ENCODE measurements around the gene MAJIN.

MAJIN gene

GRCh38 chr11:64994318-64994717 is 22.4 kb upstream of the MAJIN start:
- ATAC-seq: no peak
- TF ChIP-seq ZFP3 (CRISPR knock-in tag; IDR thresholded peaks at IDR 0.05) (no peak), SNAI2 (CRISPR knock-in tag; IDR thresholded peaks at IDR 0.05) (no peak)
- TF ChIP-seq, protein P1, sequence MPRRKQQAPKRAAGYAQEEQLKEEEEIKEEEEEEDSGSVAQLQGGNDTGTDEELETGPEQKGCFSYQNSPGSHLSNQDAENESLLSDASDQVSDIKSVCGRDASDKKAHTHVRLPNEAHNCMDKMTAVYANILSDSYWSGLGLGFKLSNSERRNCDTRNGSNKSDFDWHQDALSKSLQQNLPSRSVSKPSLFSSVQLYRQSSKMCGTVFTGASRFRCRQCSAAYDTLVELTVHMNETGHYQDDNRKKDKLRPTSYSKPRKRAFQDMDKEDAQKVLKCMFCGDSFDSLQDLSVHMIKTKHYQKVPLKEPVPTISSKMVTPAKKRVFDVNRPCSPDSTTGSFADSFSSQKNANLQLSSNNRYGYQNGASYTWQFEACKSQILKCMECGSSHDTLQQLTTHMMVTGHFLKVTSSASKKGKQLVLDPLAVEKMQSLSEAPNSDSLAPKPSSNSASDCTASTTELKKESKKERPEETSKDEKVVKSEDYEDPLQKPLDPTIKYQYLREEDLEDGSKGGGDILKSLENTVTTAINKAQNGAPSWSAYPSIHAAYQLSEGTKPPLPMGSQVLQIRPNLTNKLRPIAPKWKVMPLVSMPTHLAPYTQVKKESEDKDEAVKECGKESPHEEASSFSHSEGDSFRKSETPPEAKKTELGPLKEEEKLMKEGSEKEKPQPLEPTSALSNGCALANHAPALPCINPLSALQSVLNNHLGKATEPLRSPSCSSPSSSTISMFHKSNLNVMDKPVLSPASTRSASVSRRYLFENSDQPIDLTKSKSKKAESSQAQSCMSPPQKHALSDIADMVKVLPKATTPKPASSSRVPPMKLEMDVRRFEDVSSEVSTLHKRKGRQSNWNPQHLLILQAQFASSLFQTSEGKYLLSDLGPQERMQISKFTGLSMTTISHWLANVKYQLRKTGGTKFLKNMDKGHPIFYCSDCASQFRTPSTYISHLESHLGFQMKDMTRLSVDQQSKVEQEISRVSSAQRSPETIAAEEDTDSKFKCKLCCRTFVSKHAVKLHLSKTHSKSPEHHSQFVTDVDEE (CRISPR knock-in tag; IDR thresholded peaks at IDR 0.05): no peak
- TF ChIP-seq, protein P2, sequence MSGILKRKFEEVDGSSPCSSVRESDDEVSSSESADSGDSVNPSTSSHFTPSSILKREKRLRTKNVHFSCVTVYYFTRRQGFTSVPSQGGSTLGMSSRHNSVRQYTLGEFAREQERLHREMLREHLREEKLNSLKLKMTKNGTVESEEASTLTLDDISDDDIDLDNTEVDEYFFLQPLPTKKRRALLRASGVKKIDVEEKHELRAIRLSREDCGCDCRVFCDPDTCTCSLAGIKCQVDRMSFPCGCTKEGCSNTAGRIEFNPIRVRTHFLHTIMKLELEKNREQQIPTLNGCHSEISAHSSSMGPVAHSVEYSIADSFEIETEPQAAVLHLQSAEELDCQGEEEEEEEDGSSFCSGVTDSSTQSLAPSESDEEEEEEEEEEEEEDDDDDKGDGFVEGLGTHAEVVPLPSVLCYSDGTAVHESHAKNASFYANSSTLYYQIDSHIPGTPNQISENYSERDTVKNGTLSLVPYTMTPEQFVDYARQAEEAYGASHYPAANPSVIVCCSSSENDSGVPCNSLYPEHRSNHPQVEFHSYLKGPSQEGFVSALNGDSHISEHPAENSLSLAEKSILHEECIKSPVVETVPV (CRISPR knock-in tag; IDR thresholded peaks at IDR 0.05): no peak

DNA sequence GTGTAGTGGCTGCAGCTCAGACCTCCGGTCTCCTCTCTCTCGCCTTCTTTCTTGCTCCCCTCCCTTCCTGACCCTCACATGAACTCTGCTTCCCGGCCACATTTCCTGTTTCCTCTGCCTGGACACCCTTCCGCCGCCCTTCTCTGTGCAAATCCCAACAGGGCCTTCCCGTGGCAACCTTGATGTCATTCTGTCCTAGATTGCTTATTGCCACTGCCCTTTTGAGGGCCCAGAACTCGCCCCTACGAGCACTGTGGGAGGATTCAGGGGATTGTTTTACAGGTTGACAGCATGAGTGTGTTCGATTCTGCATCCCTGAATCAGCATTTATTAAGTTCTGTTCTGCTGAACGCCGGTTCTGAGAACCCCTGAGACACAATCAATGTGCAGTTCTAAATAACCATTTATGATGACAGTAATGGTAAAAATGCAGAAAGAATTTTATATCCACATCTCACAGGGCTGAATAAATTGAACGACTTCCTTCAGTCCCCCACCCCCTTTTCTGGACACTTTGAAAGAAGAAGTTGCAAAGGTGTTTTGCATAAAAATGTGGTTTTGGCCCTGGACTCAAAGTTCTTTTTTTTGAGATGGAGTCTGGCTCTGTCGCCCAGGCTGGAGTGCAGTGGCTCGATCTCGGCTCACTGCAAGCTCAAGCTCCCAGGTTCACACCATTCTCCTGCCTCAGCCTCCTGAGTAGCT is 18.5 kb upstream of the MAJIN start:
- TF ChIP-seq PPARA (CRISPR knock-in tag; IDR thresholded peaks at IDR 0.05; ENCODE audit: borderline replicate concordance) (no peak), ZNF8 (CRISPR knock-in tag; IDR thresholded peaks at IDR 0.05) (no peak), TCF4 (CRISPR knock-in tag; IDR thresholded peaks at IDR 0.05; ENCODE audit: borderline replicate concordance) (no peak), TOX (CRISPR knock-in tag; IDR thresholded peaks at IDR 0.05; ENCODE audit: borderline replicate concordance) (no peak)
- TF ChIP-seq, protein P2 (CRISPR knock-in tag; IDR thresholded peaks at IDR 0.05): no peak
- TF ChIP-seq, protein P1 (CRISPR knock-in tag; IDR thresholded peaks at IDR 0.05): no peak
- ATAC-seq: no peak

- no peak for ATAC-seq
- TF ChIP-seq SNAI2 (CRISPR knock-in tag; IDR thresholded peaks at IDR 0.05) (no peak), ZFP3 (CRISPR knock-in tag; IDR thresholded peaks at IDR 0.05) (no peak), GLIS3 (CRISPR knock-in tag; IDR thresholded peaks at IDR 0.05) (no peak), RARB (CRISPR knock-in tag; IDR thresholded peaks at IDR 0.05) (no peak), TOX (CRISPR knock-in tag; IDR thresholded peaks at IDR 0.05; ENCODE audit: borderline replicate concordance) (no peak), OSR1 (CRISPR knock-in tag; IDR thresholded peaks at IDR 0.05) (no peak), ARNTL (CRISPR knock-in tag; IDR thresholded peaks at IDR 0.05; ENCODE audit: borderline replicate concordance, low read depth) (no peak), CSDC2 (CRISPR knock-in tag; IDR thresholded peaks at IDR 0.05) (no peak), ESRRG (CRISPR knock-in tag; IDR thresholded peaks at IDR 0.05) (no peak), ZFP30 (CRISPR knock-in tag; IDR thresholded peaks at IDR 0.05) (no peak), BACH2 (CRISPR knock-in tag; IDR thresholded peaks at IDR 0.05; ENCODE audit: borderline replicate concordance) (no peak), ZNF8 (CRISPR knock-in tag; IDR thresholded peaks at IDR 0.05) (no peak), CREB5 (CRISPR knock-in tag; IDR thresholded peaks at IDR 0.05; ENCODE audit: low read depth) (no peak)
- TF ChIP-seq, protein P3, sequence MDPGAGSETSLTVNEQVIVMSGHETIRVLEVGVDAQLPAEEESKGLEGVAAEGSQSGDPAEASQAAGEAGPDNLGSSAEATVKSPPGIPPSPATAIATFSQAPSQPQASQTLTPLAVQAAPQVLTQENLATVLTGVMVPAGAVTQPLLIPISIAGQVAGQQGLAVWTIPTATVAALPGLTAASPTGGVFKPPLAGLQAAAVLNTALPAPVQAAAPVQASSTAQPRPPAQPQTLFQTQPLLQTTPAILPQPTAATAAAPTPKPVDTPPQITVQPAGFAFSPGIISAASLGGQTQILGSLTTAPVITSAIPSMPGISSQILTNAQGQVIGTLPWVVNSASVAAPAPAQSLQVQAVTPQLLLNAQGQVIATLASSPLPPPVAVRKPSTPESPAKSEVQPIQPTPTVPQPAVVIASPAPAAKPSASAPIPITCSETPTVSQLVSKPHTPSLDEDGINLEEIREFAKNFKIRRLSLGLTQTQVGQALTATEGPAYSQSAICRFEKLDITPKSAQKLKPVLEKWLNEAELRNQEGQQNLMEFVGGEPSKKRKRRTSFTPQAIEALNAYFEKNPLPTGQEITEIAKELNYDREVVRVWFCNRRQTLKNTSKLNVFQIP (CRISPR knock-in tag; IDR thresholded peaks at IDR 0.05; ENCODE audit: borderline replicate concordance, low read depth): no peak
- TF ChIP-seq, protein P2 (CRISPR knock-in tag; IDR thresholded peaks at IDR 0.05): no peak
- TF ChIP-seq, protein P1 (CRISPR knock-in tag; IDR thresholded peaks at IDR 0.05): no peak
Measured at GRCh38 chr11:64989416-64989815, 17.5 kb upstream of the MAJIN start.
